Trophoblast cell (in vitro differentiated cells and primary cell): ENCODE results near the gene LCA5.

Experiments used
- DNase-seq, 2 donors: peaks; one replicate each; pipeline ENCODE4 v3.0.0-alpha.2; 2016
- H2AFZ ChIP-seq: 2 replicates; pipeline ENCODE4 v1.6.1; 2013; ENCODE audit warnings: low read length, moderate library complexity, mild to moderate bottlenecking; ENCODE audit not compliant: insufficient read depth, poor library complexity
- H2AK5ac ChIP-seq: 2 replicates; pipeline ENCODE4 v1.6.1; 2013; ENCODE audit warnings: mild to moderate bottlenecking, low read length
- H2BK120ac ChIP-seq: 2 replicates; pipeline ENCODE4 v1.6.1; 2013; ENCODE audit warnings: low read length, mild to moderate bottlenecking, moderate library complexity; ENCODE audit not compliant: insufficient read depth, poor library complexity
- H2BK12ac ChIP-seq: 2 replicates; pipeline ENCODE4 v1.6.1; 2013; ENCODE audit warnings: mild to moderate bottlenecking, low read length, moderate library complexity
- H2BK5ac ChIP-seq: 2 replicates; pipeline ENCODE4 v1.6.1; 2013; ENCODE audit warnings: low read length, low read depth, moderate library complexity, mild to moderate bottlenecking; ENCODE audit not compliant: poor library complexity
- H3K14ac ChIP-seq: 2 replicates; pipeline ENCODE4 v1.6.1; 2013; ENCODE audit warnings: mild to moderate bottlenecking, low read length
- H3K18ac ChIP-seq: 2 replicates; pipeline ENCODE4 v1.6.1; 2013; ENCODE audit warnings: mild to moderate bottlenecking, low read length
- H3K23ac ChIP-seq: 2 replicates; pipeline ENCODE4 v1.6.1; 2013; ENCODE audit warnings: low read length
- H3K27ac ChIP-seq: 2 replicates; pipeline ENCODE4 v1.5.1; 2013; ENCODE audit warnings: low read depth, mild to moderate bottlenecking, inconsistent platforms, low read length, moderate library complexity
- H3K27me3 ChIP-seq: 2 replicates; pipeline ENCODE4 v1.6.1; 2013; ENCODE audit warnings: inconsistent platforms, mild to moderate bottlenecking, low read length, moderate library complexity; ENCODE audit not compliant: insufficient read depth
- H3K36me3 ChIP-seq, 2 experiments: 1 replicate in 1 of 2; 2 replicates in 1 of 2; pipeline ENCODE4 v1.6.1; 2013; ENCODE audit warnings: low read length in 2 of 2, mild to moderate bottlenecking in 2 of 2, moderate library complexity in 1 of 2; ENCODE audit not compliant: insufficient read depth in 2 of 2, control insufficient read depth in 1 of 2
- H3K4ac ChIP-seq: 2 replicates; pipeline ENCODE4 v1.6.1; 2013; ENCODE audit warnings: low read depth, mild to moderate bottlenecking, low read length, moderate library complexity
- H3K4me1 ChIP-seq, 2 experiments: 1 replicate in 1 of 2; 2 replicates in 1 of 2; pipeline ENCODE4 v1.6.1; 2013; ENCODE audit warnings: low read length in 2 of 2, mild to moderate bottlenecking in 2 of 2, moderate library complexity in 1 of 2; ENCODE audit not compliant: insufficient read depth in 2 of 2, control insufficient read depth in 1 of 2
- H3K4me2 ChIP-seq: 2 replicates; pipeline ENCODE4 v1.6.1; 2013; ENCODE audit warnings: inconsistent platforms, mild to moderate bottlenecking, low read length, moderate library complexity
- H3K4me3 ChIP-seq: 2 replicates; pipeline ENCODE4 v1.5.1; 2013; ENCODE audit warnings: mild to moderate bottlenecking, low read depth, low read length, inconsistent platforms
- H3K79me1 ChIP-seq: one replicate; pipeline ENCODE4 v1.6.1; 2013; ENCODE audit warnings: low read length
- H3K79me2 ChIP-seq: 2 replicates; pipeline ENCODE4 v1.6.1; 2013; ENCODE audit warnings: low read length, mild to moderate bottlenecking; ENCODE audit not compliant: control insufficient read depth, insufficient read depth, poor library complexity
- H3K9ac ChIP-seq: 2 replicates; pipeline ENCODE4 v1.6.1; 2013; ENCODE audit warnings: mild to moderate bottlenecking, low read length
- H3K9me3 ChIP-seq: 2 replicates; pipeline ENCODE4 v1.6.1; 2013; ENCODE audit warnings: low read depth, mild to moderate bottlenecking, control low read depth, inconsistent platforms, low read length; ENCODE audit not compliant: insufficient read depth
- H4K12ac ChIP-seq: 2 replicates; pipeline ENCODE4 v1.6.1; 2013; ENCODE audit warnings: low read depth, mild to moderate bottlenecking, low read length, moderate library complexity
- H4K8ac ChIP-seq: 2 replicates; pipeline ENCODE4 v1.6.1; 2013; ENCODE audit warnings: low read depth, mild to moderate bottlenecking, low read length, moderate library complexity
- H4K91ac ChIP-seq: one replicate; pipeline ENCODE4 v1.6.1; 2013; ENCODE audit warnings: low read depth, mild to moderate bottlenecking, low read length, moderate library complexity
- WGBS: extraction: QIAGEN DNeasy Blood & Tissue Kit; methylation state at CpG from one replicate; pipeline ENCODE4 v1.1.7; 2013; ENCODE audit warnings: missing lambda C conversion rate; ENCODE audit not compliant: insufficient read length, insufficient coverage; ENCODE audit errors: extremely low coverage; 5-methylcytosine and 5-hydroxymethylcytosine counted together

Gene LCA5

DNA sequence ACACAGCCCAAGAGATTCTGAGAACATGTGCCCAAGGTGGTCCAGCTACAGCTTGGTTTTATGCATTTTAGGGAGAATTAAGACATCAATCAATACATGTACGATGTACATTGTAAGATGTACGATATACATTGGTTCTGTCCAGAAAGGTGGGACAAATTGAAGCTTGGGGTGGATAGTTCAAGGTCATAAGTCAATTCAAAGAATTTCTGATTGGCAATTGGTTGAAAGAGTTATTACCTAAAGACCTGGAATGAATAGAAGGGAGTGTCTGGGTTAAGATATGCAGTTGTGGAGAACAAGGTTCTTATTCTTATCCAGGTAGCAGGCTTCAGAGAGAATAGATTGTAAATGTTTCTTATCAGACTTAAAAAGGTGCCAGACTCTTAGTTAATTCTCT, 31.8 kb upstream of the LCA5 start:
- H3K4me2 ChIP-seq, result no peak overlapping the region
- H2BK5ac ChIP-seq, result no peak overlapping the region
- no peaks in the 10 kb centered on the region for H3K36me3 ChIP-seq
- H3K4ac ChIP-seq, result no peak overlapping the region
- H3K27ac ChIP-seq, result peak overlapping the region; percentile 14
- H3K14ac ChIP-seq, result no peak overlapping the region
- H4K8ac ChIP-seq, result no peak overlapping the region
- H2BK120ac ChIP-seq, result no peak overlapping the region
- no peak for DNase-seq
- no peak overlapping the region for H3K23ac ChIP-seq
- H2AFZ ChIP-seq, result no peak overlapping the region
- peak overlapping the region; percentile 69 for H2AK5ac ChIP-seq
- WGBS, result no CpG with 5 or more reads among the region's 2 CpGs
- no peak overlapping the region for H3K4me3 ChIP-seq
- no peak overlapping the region for H4K12ac ChIP-seq
- no peaks in the 10 kb centered on the region for H3K9me3 ChIP-seq
- no peak overlapping the region for H4K91ac ChIP-seq
- peaks cover 4 to 6% of the 10 kb centered on the region in 2 experiments for H3K4me1 ChIP-seq
- H2BK12ac ChIP-seq, result no peak overlapping the region
- H3K79me2 ChIP-seq, result no peaks in the 10 kb centered on the region
- H3K18ac ChIP-seq, result no peak overlapping the region
- H3K27me3 ChIP-seq, result no peaks in the 10 kb centered on the region
- H3K9ac ChIP-seq, result no peak overlapping the region
- H3K79me1 ChIP-seq, result peaks cover 2% of the 10 kb centered on the region

- H3K79me2 ChIP-seq, result no peaks in the 10 kb centered on the region
- no peak overlapping the region for H2AFZ ChIP-seq
- no peak overlapping the region for H3K18ac ChIP-seq
- no peak overlapping the region for H3K4me3 ChIP-seq
- no peak overlapping the region for H3K27ac ChIP-seq
- H3K9ac ChIP-seq, result no peak overlapping the region
- no peaks in the 10 kb centered on the region for H3K27me3 ChIP-seq
- H3K14ac ChIP-seq, result no peak overlapping the region
- no peak for DNase-seq
- H4K12ac ChIP-seq, result no peak overlapping the region
- no peak overlapping the region for H2AK5ac ChIP-seq
- no peaks in the 10 kb centered on the region for H3K9me3 ChIP-seq
- no peak overlapping the region for H3K4me2 ChIP-seq
- H4K91ac ChIP-seq, result no peak overlapping the region
- peaks cover 4% of the 10 kb centered on the region in 2 experiments for H3K4me1 ChIP-seq
- H2BK12ac ChIP-seq, result no peak overlapping the region
- WGBS, result no CpG with 5 or more reads among the region's 2 CpGs
- no peak overlapping the region for H2BK5ac ChIP-seq
- H3K23ac ChIP-seq, result no peak overlapping the region
- H3K4ac ChIP-seq, result no peak overlapping the region
- H4K8ac ChIP-seq, result no peak overlapping the region
- H2BK120ac ChIP-seq, result no peak overlapping the region
- peaks cover 2% of the 10 kb centered on the region for H3K79me1 ChIP-seq
- no peaks in the 10 kb centered on the region for H3K36me3 ChIP-seq
Measured at GRCh38 chr6:79564636-79565035, 27.4 kb upstream of the LCA5 start.

- Histone ChIP-seq H3K4me2 (no peak overlapping the region), H3K27ac (no peak overlapping the region), H3K18ac (no peak overlapping the region), H3K79me2 (no peaks in the 10 kb centered on the region), H3K27me3 (no peaks in the 10 kb centered on the region), H3K23ac (no peak overlapping the region), H2AK5ac (no peak overlapping the region), H3K4me1 (no peaks in the 10 kb centered on the region), H3K14ac (no peak overlapping the region), H2BK120ac (no peak overlapping the region), H3K4me3 (no peak overlapping the region), H2AFZ (no peak overlapping the region), H4K91ac (no peak overlapping the region), H3K4ac (no peak overlapping the region), H4K8ac (no peak overlapping the region), H3K36me3 (no peaks in the 10 kb centered on the region), H2BK12ac (no peak overlapping the region), H3K9me3 (no peaks in the 10 kb centered on the region), H3K9ac (no peak overlapping the region), H4K12ac (no peak overlapping the region), H2BK5ac (no peak overlapping the region), H3K79me1 (no peaks in the 10 kb centered on the region)
- no CpG with 5 or more reads among the region's 2 CpGs for WGBS
- no peak for DNase-seq
Measured at GRCh38 chr6:79559706-79560105, 22.5 kb upstream of the LCA5 start.

GRCh38 chr6:79557673-79558467, 20.6 kb upstream of the LCA5 start:
- Histone ChIP-seq H3K9ac (no peak overlapping the region), H3K79me1 (no peaks in the 10 kb centered on the region), H3K23ac (no peak overlapping the region), H4K91ac (no peak overlapping the region), H2BK12ac (no peak overlapping the region), H3K4me2 (no peak overlapping the region), H3K27ac (no peak overlapping the region), H3K18ac (no peak overlapping the region), H4K8ac (no peak overlapping the region), H3K4me3 (no peak overlapping the region), H2AK5ac (no peak overlapping the region), H3K27me3 (no peaks in the 10 kb centered on the region), H3K4me1 (no peaks in the 10 kb centered on the region), H3K79me2 (no peaks in the 10 kb centered on the region), H4K12ac (no peak overlapping the region), H3K14ac (no peak overlapping the region), H3K4ac (no peak overlapping the region), H2BK120ac (no peak overlapping the region), H3K36me3 (no peaks in the 10 kb centered on the region), H2AFZ (no peak overlapping the region), H2BK5ac (no peak overlapping the region), H3K9me3 (no peaks in the 10 kb centered on the region)
- WGBS, result no CpG with 5 or more reads among the region's 2 CpGs
- DNase-seq, result no peak
